GM12892 (cell line): ENCODE measurements around the gene VSIG10L.

ENCODE experiments used
- POLR2A ChIP-seq: IDR thresholded peaks from 2 replicates; pipeline ENCODE4 v1.6.1; 2011; ENCODE audit warnings: low read depth, low read length, control low read depth
- POLR2AphosphoS5 ChIP-seq: IDR thresholded peaks from 2 replicates; pipeline ENCODE4 v1.6.1; 2011; ENCODE audit warnings: low read depth, low read length, control low read depth

GRCh38 chr19:51337861-51338562 lies 3.9 kb downstream of the VSIG10L start:
- no peak for TF ChIP-seq POLR2A
- TF ChIP-seq POLR2AphosphoS5 = no peak
